Rectal smooth muscle tissue (tissue), 1 donor: Measurements from ENCODE around the gene VWCE.
"Not testable (repeated sequence)": the region's sequence is repeated elsewhere in the genome, so short reads cannot be mapped to it uniquely, and the experiment has no call there.

Source experiments
- H3K27ac ChIP-seq: one replicate; pipeline ENCODE4 v1.7.0; 2013; ENCODE audit warnings: low read depth, low read length, inconsistent platforms
- H3K27me3 ChIP-seq: one replicate; pipeline ENCODE4 v1.7.0; 2013; ENCODE audit warnings: low read length; ENCODE audit not compliant: control insufficient read depth, insufficient read depth
- H3K36me3 ChIP-seq: one replicate; pipeline ENCODE4 v1.7.0; 2013; ENCODE audit warnings: low read length; ENCODE audit not compliant: control insufficient read depth, insufficient read depth
- H3K4me1 ChIP-seq: one replicate; pipeline ENCODE4 v1.7.0; 2013; ENCODE audit warnings: low read length; ENCODE audit not compliant: control insufficient read depth, insufficient read depth
- H3K4me3 ChIP-seq: one replicate; pipeline ENCODE4 v1.7.0; 2013; ENCODE audit warnings: low read length
- H3K9ac ChIP-seq: one replicate; pipeline ENCODE4 v1.7.0; 2013; ENCODE audit warnings: low read length

VWCE gene

GRCh38 chr11:61254403-61255025 is 40.6 kb downstream of the VWCE start:
- Histone ChIP-seq H3K36me3 (no peaks in the 10 kb centered on the region), H3K9ac (peak overlapping the region; percentile 40), H3K27me3 (no peaks in the 10 kb centered on the region), H3K27ac (no peak overlapping the region), H3K4me3 (no peak overlapping the region), H3K4me1 (no peaks in the 10 kb centered on the region)

- not testable (repeated sequence) for H3K4me3 ChIP-seq, H3K27ac ChIP-seq, H3K9ac ChIP-seq, H3K27me3 ChIP-seq, H3K36me3 ChIP-seq, H3K4me1 ChIP-seq
These were observed 42.8 kb downstream of the VWCE start for GRCh38 chr11:61252332-61252731.

- H3K27me3 ChIP-seq, H3K4me3 ChIP-seq, H3K27ac ChIP-seq, H3K9ac ChIP-seq, H3K36me3 ChIP-seq, H3K4me1 ChIP-seq: not testable (repeated sequence)
These were observed 44.0 kb downstream of the VWCE start for GRCh38 chr11:61250796-61251765.

GRCh38 chr11:61249201-61249600 is 45.9 kb downstream of the VWCE start:
- H3K27me3 ChIP-seq, H3K4me1 ChIP-seq, H3K4me3 ChIP-seq, H3K9ac ChIP-seq, H3K36me3 ChIP-seq, H3K27ac ChIP-seq: not testable (repeated sequence)

GRCh38 chr11:61248071-61248470 is 47.0 kb downstream of the VWCE start:
- not testable (repeated sequence) for H3K9ac ChIP-seq, H3K36me3 ChIP-seq, H3K4me3 ChIP-seq, H3K4me1 ChIP-seq, H3K27ac ChIP-seq, H3K27me3 ChIP-seq

- not testable (repeated sequence) for H3K4me1 ChIP-seq, H3K36me3 ChIP-seq
These were observed 49.7 kb downstream of the VWCE start for GRCh38 chr11:61245284-61245964.

GRCh38 chr11:61241526-61241925 is 53.6 kb downstream of the VWCE start:
- not testable (repeated sequence) for H3K27ac ChIP-seq, H3K9ac ChIP-seq, H3K4me3 ChIP-seq, H3K27me3 ChIP-seq, H3K4me1 ChIP-seq, H3K36me3 ChIP-seq

More at GRCh38 chr11:61245284-61245964, 49.7 kb downstream of the VWCE start:
- H3K9ac ChIP-seq, H3K4me3 ChIP-seq, H3K27ac ChIP-seq, H3K27me3 ChIP-seq: not testable (repeated sequence)

GRCh38 chr11:61240875-61241274 is 54.2 kb downstream of the VWCE start, which contains the start of gene PGA5:
Gene PGA5 (plus strand): TSS chr11:61241175. CDS start chr11:61241227, 52 bp downstream.
- not testable (repeated sequence) for H3K9ac ChIP-seq, H3K27me3 ChIP-seq, H3K27ac ChIP-seq, H3K4me3 ChIP-seq, H3K36me3 ChIP-seq, H3K4me1 ChIP-seq

GRCh38 chr11:61240288-61240687 is 54.8 kb downstream of the VWCE start:
- not testable (repeated sequence) for H3K27ac ChIP-seq, H3K4me1 ChIP-seq, H3K9ac ChIP-seq, H3K36me3 ChIP-seq, H3K4me3 ChIP-seq, H3K27me3 ChIP-seq

- not testable (repeated sequence) for H3K27ac ChIP-seq, H3K4me1 ChIP-seq, H3K36me3 ChIP-seq, H3K4me3 ChIP-seq, H3K27me3 ChIP-seq, H3K9ac ChIP-seq
These were observed 58.0 kb downstream of the VWCE start for GRCh38 chr11:61237130-61237529.

GRCh38 chr11:61232548-61233145 is 62.5 kb downstream of the VWCE start:
- H3K27ac ChIP-seq, H3K9ac ChIP-seq, H3K4me1 ChIP-seq, H3K36me3 ChIP-seq, H3K4me3 ChIP-seq, H3K27me3 ChIP-seq: not testable (repeated sequence)

- not testable (repeated sequence) for H3K27ac ChIP-seq, H3K4me3 ChIP-seq, H3K36me3 ChIP-seq, H3K4me1 ChIP-seq, H3K9ac ChIP-seq, H3K27me3 ChIP-seq
These were observed 63.5 kb downstream of the VWCE start for GRCh38 chr11:61231585-61231984.
